Panc1 (cell line): ENCODE data around the gene OXCT1. TPM values are rescaled to one million over a fixed set of nuclear protein-coding genes. Genes with fewer than 3 reads are reported as not detected.

ENCODE experiments used
- ATAC-seq: fragments of 200-7000 bp; cut with Tn5 transposase; 2 replicates; pipeline ENCODE4 v1.9.1; 2020; ENCODE audit warnings: mild to moderate bottlenecking, moderate library complexity
- BruUV-seq: library from RNA; stranded (reverse); fragments of 400-500 nt; replicated peaks from 2 replicates; lab custom pipeline; 2021; lab: Mats Ljungman, UMichigan
- CTCF ChIA-PET: fragments of 300-600 bp; sonication (Branson Sonifier 250); formaldehyde crosslinking; loops from one replicate; lab custom pipeline; 2022; ENCODE audit warnings: antibody characterized with exemption; lab: Charles Lee
- POLR2A ChIA-PET: fragments of 300-600 bp; sonication (Branson Sonifier 250); formaldehyde crosslinking; loops from one replicate; lab custom pipeline; 2022; ENCODE audit warnings: antibody characterized with exemption; lab: Charles Lee
- DNase-seq: peaks from one replicate; pipeline ENCODE4 v3.0.0-alpha.2; 2010; ENCODE audit warnings: low read depth, low spot score
- H3K27ac ChIP-seq: 2 replicates; pipeline ENCODE4 v1.5.1; 2011; ENCODE audit warnings: mild to moderate bottlenecking, low read length, inconsistent platforms
- H3K27me3 ChIP-seq: fragments of 200-500 bp; sonication (Bioruptor generic); 2 replicates; pipeline ENCODE4 v1.6.0; 2014; ENCODE audit warnings: low read length, inconsistent platforms; ENCODE audit not compliant: control insufficient read depth, insufficient read depth
- H3K36me3 ChIP-seq: fragments of 200-500 bp; sonication (Bioruptor generic); 2 replicates; pipeline ENCODE4 v1.5.1; 2014; ENCODE audit warnings: inconsistent platforms, mild to moderate bottlenecking, low read length, moderate library complexity; ENCODE audit not compliant: control insufficient read depth, insufficient read depth
- H3K4me1 ChIP-seq: 2 replicates; pipeline ENCODE4 v1.5.1; 2011; ENCODE audit warnings: inconsistent platforms, mild to moderate bottlenecking, low read length, moderate library complexity; ENCODE audit not compliant: control insufficient read depth, insufficient read depth
- H3K4me3 ChIP-seq, 2 experiments: 2 replicates each; pipeline ENCODE4 v1.5.1; 2011 to 2012; ENCODE audit warnings: low read depth in 2 of 2, low read length in 2 of 2, mild to moderate bottlenecking in 2 of 2, inconsistent platforms in 1 of 2, moderate library complexity in 1 of 2
- H3K9me3 ChIP-seq: fragments of 200-500 bp; sonication (Bioruptor generic); 2 replicates; pipeline ENCODE4 v1.5.1; 2014; ENCODE audit warnings: low read depth, mild to moderate bottlenecking, inconsistent platforms, low read length, moderate library complexity; ENCODE audit not compliant: control insufficient read depth, insufficient read depth
- POLR2AphosphoS5 ChIP-seq: IDR thresholded peaks from 2 replicates; pipeline ENCODE4 v1.6.1; 2012; ENCODE audit warnings: mild to moderate bottlenecking, low read depth, low read length, moderate library complexity
- SIN3A ChIP-seq: IDR thresholded peaks from 2 replicates; pipeline ENCODE4 v1.6.1; 2012; ENCODE audit warnings: low read depth, mild to moderate bottlenecking, low read length, moderate library complexity, borderline replicate concordance; ENCODE audit not compliant: insufficient read depth
- TCF7L2 ChIP-seq: IDR thresholded peaks from 2 replicates; pipeline ENCODE4 v1.6.1; 2011; ENCODE audit warnings: mild to moderate bottlenecking, low read depth, low read length, inconsistent platforms
- in situ Hi-C: cut with HindIII; loops from 2 replicates; pipeline ENCODE4 v1.10.0; 2016; ENCODE audit warnings: low sequenced_read_pairs, low pct_unique_long_range_greater_than_20kb
- intact Hi-C: fragments of 100-400 bp; cut with micrococcal nuclease; formaldehyde crosslinking; loops from one replicate; pipeline ENCODE4 v1.10.0; 2022; ENCODE audit not compliant: unreplicated experiment
- total RNA-seq: library from RNA; stranded (reverse); gene quantifications from one replicate; pipeline ENCODE4 v1.2.1, GENCODE V29; 2021; ENCODE audit not compliant: unreplicated experiment
- TF ChIP-seq, protein P1 (sequence below): fragments of 450-650 bp; IDR thresholded peaks from 2 replicates; pipeline ENCODE4 v1.5.1; 2017; ENCODE audit warnings: mild to moderate bottlenecking
- TF ChIP-seq, protein P2 (sequence below), 2 experiments: IDR thresholded peaks; 2 replicates each; pipeline ENCODE4 v1.6.1; 2011 to 2012; ENCODE audit warnings: low read depth in 2 of 2, control low read depth in 1 of 2, low read length in 1 of 2, mild to moderate bottlenecking in 1 of 2, moderate library complexity in 1 of 2; ENCODE audit not compliant: insufficient read depth in 1 of 2

The OXCT1 gene
- total RNA-seq, 1 experiment from 2014 or later: 10.5 TPM

DNA sequence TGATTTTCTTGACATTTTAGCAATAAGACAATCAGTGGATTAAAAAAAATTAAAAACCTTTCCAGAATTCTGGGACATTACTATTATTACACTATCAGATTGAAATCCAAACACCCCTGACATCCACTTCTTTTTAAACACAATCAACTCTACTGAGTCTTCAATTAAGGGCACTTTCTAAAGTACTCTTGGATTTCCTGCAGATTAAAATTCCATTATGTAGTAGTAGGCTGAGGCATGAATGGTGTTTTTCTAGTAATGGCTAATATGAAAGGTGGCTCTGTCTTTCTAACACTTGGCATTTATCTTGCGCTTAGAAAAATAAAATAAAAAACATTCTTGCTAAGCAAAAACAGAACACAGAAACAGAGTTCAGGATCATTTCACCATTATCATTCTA lies 107.8 kb downstream of the OXCT1 start:
- Histone ChIP-seq H3K36me3 (no peaks in the 10 kb centered on the region; the same call in 1 of the 2 replicates), H3K4me1 (no peaks in the 10 kb centered on the region), H3K27me3 (no peaks in the 10 kb centered on the region), H3K4me3 (no peak overlapping the region), H3K9me3 (no peaks in the 10 kb centered on the region), H3K27ac (no peak overlapping the region)
- DNase-seq (no peak), ATAC-seq (no peak)
- intact Hi-C loops (no loop called here), in situ Hi-C loops (no loop called here)
- no TSS peak for BruUV-seq
- ChIA-PET POLR2A (no interaction called here), CTCF (no interaction called here)
- TF ChIP-seq TCF7L2: no peak
- no peak for TF ChIP-seq POLR2AphosphoS5

DNA sequence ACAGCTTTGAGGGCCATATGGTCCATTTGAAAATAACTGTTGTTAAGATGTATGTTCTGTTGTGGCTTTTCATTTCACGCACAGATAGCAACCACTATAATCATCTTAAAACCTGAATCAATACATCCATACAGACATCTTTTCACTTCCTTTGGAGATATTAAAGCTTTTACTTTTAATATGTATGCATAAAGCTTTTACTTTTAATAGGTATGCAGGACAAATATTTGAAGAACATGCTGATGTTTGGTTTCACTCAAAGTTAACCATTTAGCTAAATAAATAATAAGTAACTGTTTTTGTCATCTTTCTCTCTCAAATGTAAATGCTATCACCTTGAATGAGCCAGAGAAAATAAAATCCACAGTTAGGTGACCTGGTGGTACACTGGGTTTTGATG lies 108.6 kb downstream of the OXCT1 start:
- BruUV-seq: no TSS peak
- Histone ChIP-seq H3K4me1 (no peaks in the 10 kb centered on the region), H3K27ac (no peak overlapping the region), H3K9me3 (no peaks in the 10 kb centered on the region), H3K4me3 (no peak overlapping the region), H3K36me3 (no peaks in the 10 kb centered on the region; the same call in 1 of the 2 replicates), H3K27me3 (no peaks in the 10 kb centered on the region)
- CTCF ChIA-PET: no interaction called here
- TF ChIP-seq SIN3A (no peak), TCF7L2 (no peak), POLR2AphosphoS5 (no peak)
- TF ChIP-seq, protein P1, sequence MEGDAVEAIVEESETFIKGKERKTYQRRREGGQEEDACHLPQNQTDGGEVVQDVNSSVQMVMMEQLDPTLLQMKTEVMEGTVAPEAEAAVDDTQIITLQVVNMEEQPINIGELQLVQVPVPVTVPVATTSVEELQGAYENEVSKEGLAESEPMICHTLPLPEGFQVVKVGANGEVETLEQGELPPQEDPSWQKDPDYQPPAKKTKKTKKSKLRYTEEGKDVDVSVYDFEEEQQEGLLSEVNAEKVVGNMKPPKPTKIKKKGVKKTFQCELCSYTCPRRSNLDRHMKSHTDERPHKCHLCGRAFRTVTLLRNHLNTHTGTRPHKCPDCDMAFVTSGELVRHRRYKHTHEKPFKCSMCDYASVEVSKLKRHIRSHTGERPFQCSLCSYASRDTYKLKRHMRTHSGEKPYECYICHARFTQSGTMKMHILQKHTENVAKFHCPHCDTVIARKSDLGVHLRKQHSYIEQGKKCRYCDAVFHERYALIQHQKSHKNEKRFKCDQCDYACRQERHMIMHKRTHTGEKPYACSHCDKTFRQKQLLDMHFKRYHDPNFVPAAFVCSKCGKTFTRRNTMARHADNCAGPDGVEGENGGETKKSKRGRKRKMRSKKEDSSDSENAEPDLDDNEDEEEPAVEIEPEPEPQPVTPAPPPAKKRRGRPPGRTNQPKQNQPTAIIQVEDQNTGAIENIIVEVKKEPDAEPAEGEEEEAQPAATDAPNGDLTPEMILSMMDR: no peak
- TF ChIP-seq, protein P2, sequence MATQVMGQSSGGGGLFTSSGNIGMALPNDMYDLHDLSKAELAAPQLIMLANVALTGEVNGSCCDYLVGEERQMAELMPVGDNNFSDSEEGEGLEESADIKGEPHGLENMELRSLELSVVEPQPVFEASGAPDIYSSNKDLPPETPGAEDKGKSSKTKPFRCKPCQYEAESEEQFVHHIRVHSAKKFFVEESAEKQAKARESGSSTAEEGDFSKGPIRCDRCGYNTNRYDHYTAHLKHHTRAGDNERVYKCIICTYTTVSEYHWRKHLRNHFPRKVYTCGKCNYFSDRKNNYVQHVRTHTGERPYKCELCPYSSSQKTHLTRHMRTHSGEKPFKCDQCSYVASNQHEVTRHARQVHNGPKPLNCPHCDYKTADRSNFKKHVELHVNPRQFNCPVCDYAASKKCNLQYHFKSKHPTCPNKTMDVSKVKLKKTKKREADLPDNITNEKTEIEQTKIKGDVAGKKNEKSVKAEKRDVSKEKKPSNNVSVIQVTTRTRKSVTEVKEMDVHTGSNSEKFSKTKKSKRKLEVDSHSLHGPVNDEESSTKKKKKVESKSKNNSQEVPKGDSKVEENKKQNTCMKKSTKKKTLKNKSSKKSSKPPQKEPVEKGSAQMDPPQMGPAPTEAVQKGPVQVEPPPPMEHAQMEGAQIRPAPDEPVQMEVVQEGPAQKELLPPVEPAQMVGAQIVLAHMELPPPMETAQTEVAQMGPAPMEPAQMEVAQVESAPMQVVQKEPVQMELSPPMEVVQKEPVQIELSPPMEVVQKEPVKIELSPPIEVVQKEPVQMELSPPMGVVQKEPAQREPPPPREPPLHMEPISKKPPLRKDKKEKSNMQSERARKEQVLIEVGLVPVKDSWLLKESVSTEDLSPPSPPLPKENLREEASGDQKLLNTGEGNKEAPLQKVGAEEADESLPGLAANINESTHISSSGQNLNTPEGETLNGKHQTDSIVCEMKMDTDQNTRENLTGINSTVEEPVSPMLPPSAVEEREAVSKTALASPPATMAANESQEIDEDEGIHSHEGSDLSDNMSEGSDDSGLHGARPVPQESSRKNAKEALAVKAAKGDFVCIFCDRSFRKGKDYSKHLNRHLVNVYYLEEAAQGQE (IDR thresholded peaks at IDR 0.05; ENCODE audit: insufficient read depth in 1 of 2, low read depth in 2 of 2, low read length in 1 of 2): no peak
- POLR2A ChIA-PET: no interaction called here
- ATAC-seq: no peak
- DNase-seq: no peak
- intact Hi-C loops (no loop called here), in situ Hi-C loops (no loop called here)

DNA sequence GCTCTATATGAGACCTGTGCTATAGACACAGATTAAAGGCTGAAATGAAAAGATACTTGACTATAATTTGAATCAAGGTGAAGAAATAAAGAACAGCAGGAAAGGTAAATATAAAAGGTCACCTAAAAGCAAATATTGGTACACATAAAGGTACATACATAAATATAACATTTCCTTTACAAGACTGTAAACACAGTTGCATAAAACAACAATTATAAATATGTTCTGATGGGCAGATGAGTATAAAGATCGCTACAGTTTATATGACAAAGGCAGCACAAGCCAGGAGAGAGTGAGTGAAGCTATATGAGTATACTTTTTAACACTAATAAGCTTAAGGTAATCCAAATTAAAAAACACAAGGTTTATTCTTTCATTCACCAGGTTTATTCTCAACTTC lies 114.5 kb downstream of the OXCT1 start:
- TF ChIP-seq, protein P2 (IDR thresholded peaks at IDR 0.05; ENCODE audit: insufficient read depth in 1 of 2, low read depth in 2 of 2, low read length in 1 of 2): no peak
- TF ChIP-seq TCF7L2: no peak
- no peak for TF ChIP-seq SIN3A
- TF ChIP-seq POLR2AphosphoS5: no peak
- TF ChIP-seq, protein P1: no peak
- Histone ChIP-seq H3K27ac (no peak overlapping the region), H3K4me1 (no peaks in the 10 kb centered on the region), H3K27me3 (no peaks in the 10 kb centered on the region), H3K4me3 (no peak overlapping the region), H3K36me3 (no peaks in the 10 kb centered on the region), H3K9me3 (no peaks in the 10 kb centered on the region)
- CTCF ChIA-PET: no interaction called here
- intact Hi-C loops: no loop called here
- DNase-seq: no peak
- no peak for ATAC-seq
- POLR2A ChIA-PET: no interaction called here
- in situ Hi-C loops: no loop called here
- no TSS peak for BruUV-seq
